Endothelial cell of umbilical vein (primary cell): ENCODE data around the gene GBX2. TPM values are rescaled to one million over a fixed set of nuclear protein-coding genes. Genes with fewer than 3 reads are reported as not detected.

Source experiments
- BruUV-seq: library from RNA; stranded (reverse); fragments of 400-500 nt; replicated peaks from 2 replicates; lab custom pipeline; 2021; lab: Mats Ljungman, UMichigan
- CTCF ChIA-PET: fragments of 300-600, 350-600 bp; sonication (Branson Sonifier 250); formaldehyde crosslinking; loops from one replicate; lab custom pipeline; 2021; ENCODE audit warnings: antibody characterized with exemption, inconsistent platforms; lab: Charles Lee
- POLR2A ChIA-PET: fragments of 300-600, 350-600 bp; sonication (Branson Sonifier 250); formaldehyde crosslinking; loops from one replicate; lab custom pipeline; 2021; ENCODE audit warnings: antibody characterized with exemption, inconsistent platforms; lab: Charles Lee
- DNase-seq: peaks from one replicate; pipeline ENCODE4 v3.0.0-alpha.2; 2011; ENCODE audit warnings: low read depth, low spot score
- FAIRE-seq: peaks from 2 replicates; lab custom pipeline; 2011; peaks lifted over from hg19 to GRCh38; lab: Jason Lieb, UNC
- H2AFZ ChIP-seq: 2 replicates; pipeline ENCODE4 v1.6.0; 2012; ENCODE audit warnings: low read depth, low read length, control low read depth, inconsistent platforms
- H3K27ac ChIP-seq: 2 replicates; pipeline ENCODE4 v1.5.1; 2011; ENCODE audit warnings: low read depth, mild to moderate bottlenecking, control low read depth, low read length, moderate library complexity; ENCODE audit not compliant: insufficient read depth
- H3K27me3 ChIP-seq, 2 experiments: 2 replicates each; pipeline versions ENCODE4 v1.6.0 to v1.6.1; 2011; ENCODE audit warnings: low read length in 2 of 2, mixed read lengths in 1 of 2; ENCODE audit not compliant: control insufficient read depth in 2 of 2, insufficient read depth in 2 of 2
- H3K36me3 ChIP-seq, 2 experiments: 2 replicates in 1 of 2; 3 replicates in 1 of 2; pipeline ENCODE4 v1.5.1; 2011; ENCODE audit warnings: low read length in 2 of 2, mild to moderate bottlenecking in 1 of 2, moderate library complexity in 1 of 2; ENCODE audit not compliant: control insufficient read depth in 2 of 2, insufficient read depth in 2 of 2; ENCODE audit errors: extremely low read depth in 1 of 2
- H3K4me1 ChIP-seq: 3 replicates; pipeline ENCODE4 v1.5.1; 2011; ENCODE audit warnings: mild to moderate bottlenecking, low read length; ENCODE audit not compliant: control insufficient read depth, insufficient read depth; ENCODE audit errors: extremely low read depth
- H3K4me2 ChIP-seq: 2 replicates; pipeline ENCODE4 v1.6.1; 2011; ENCODE audit warnings: low read length, control low read depth, mixed read lengths; ENCODE audit not compliant: insufficient read depth
- H3K4me3 ChIP-seq, 3 experiments: fragments of 200-600 bp in 1 of 3; sonication (generic), shearing (Covaris generic) in 1 of 3; replicated peaks in 1 of 3; 2 replicates each; pipeline ENCODE4 v1.5.1; 2011 to 2016; ENCODE audit warnings: control low read depth in 3 of 3, low read length in 3 of 3, mild to moderate bottlenecking in 2 of 3, inconsistent platforms in 1 of 3, low read depth in 1 of 3, moderate library complexity in 1 of 3; ENCODE audit not compliant: insufficient read depth in 1 of 3
- H3K79me2 ChIP-seq: 2 replicates; pipeline ENCODE4 v1.6.0; 2012; ENCODE audit warnings: low read length, inconsistent platforms; ENCODE audit not compliant: control insufficient read depth, insufficient read depth
- H3K9ac ChIP-seq: replicated peaks from 2 replicates; pipeline ENCODE3; 2011; ENCODE audit warnings: low read length, control low read depth; ENCODE audit not compliant: insufficient read depth; ENCODE audit errors: extremely low read depth
- H3K9me1 ChIP-seq: replicated peaks from 3 replicates; pipeline ENCODE4 v1.6.0; 2011; ENCODE audit warnings: mild to moderate bottlenecking, low read length; ENCODE audit not compliant: control insufficient read depth, insufficient read depth; ENCODE audit errors: extremely low read depth
- H3K9me3 ChIP-seq: replicated peaks from 2 replicates; pipeline ENCODE4 v1.5.1; 2012; ENCODE audit warnings: low read length, inconsistent platforms; ENCODE audit not compliant: control insufficient read depth, insufficient read depth
- H4K20me1 ChIP-seq: replicated peaks from 2 replicates; pipeline ENCODE3; 2011; ENCODE audit warnings: mild to moderate bottlenecking, low read length; ENCODE audit not compliant: control insufficient read depth, insufficient read depth; ENCODE audit errors: extremely low read depth
- CTCF ChIP-seq, 2 donors: IDR thresholded peaks; 1 replicate in 1 of 2; 2 replicates in 1 of 2; pipeline ENCODE4 v1.5.1; 2011; ENCODE audit warnings: low read length in 2 of 2, mild to moderate bottlenecking in 2 of 2, moderate library complexity in 2 of 2, control low read depth in 1 of 2, inconsistent platforms in 1 of 2, low read depth in 1 of 2; ENCODE audit not compliant: insufficient read depth in 1 of 2; ENCODE audit errors: extremely low read depth in 1 of 2
- EZH2 ChIP-seq: IDR thresholded peaks from 2 replicates; pipeline ENCODE4 v1.6.1; 2012; ENCODE audit warnings: borderline replicate concordance, low read depth, mild to moderate bottlenecking, moderate library complexity, low read length, inconsistent platforms; ENCODE audit not compliant: severe bottlenecking
- FOS ChIP-seq: IDR thresholded peaks from 2 replicates; pipeline ENCODE4 v1.6.1; 2011; ENCODE audit warnings: mild to moderate bottlenecking, low read length, moderate library complexity, borderline replicate concordance; ENCODE audit not compliant: insufficient read depth
- GATA2 ChIP-seq: IDR thresholded peaks from 2 replicates; pipeline ENCODE4 v1.7.0; 2011; ENCODE audit warnings: low read depth, mild to moderate bottlenecking, moderate library complexity, mixed read lengths, low read length; ENCODE audit not compliant: insufficient read length, insufficient read depth
- JUN ChIP-seq: IDR thresholded peaks from 2 replicates; pipeline ENCODE4 v1.6.1; 2011; ENCODE audit warnings: borderline replicate concordance, low read depth; ENCODE audit not compliant: insufficient read length, insufficient read depth
- MYC ChIP-seq: IDR thresholded peaks from one replicate; pipeline ENCODE4 v1.6.1; 2011; ENCODE audit warnings: mild to moderate bottlenecking, low read depth, low read length
- POLR2A ChIP-seq: IDR thresholded peaks from 2 replicates; pipeline ENCODE4 v1.6.1; 2012; ENCODE audit warnings: low read depth, mild to moderate bottlenecking, control low read depth, low read length
- POLR2AphosphoS5 ChIP-seq: IDR thresholded peaks from 2 replicates; pipeline ENCODE4 v1.6.1; 2012; ENCODE audit warnings: low read depth, mild to moderate bottlenecking, control low read depth, low read length, moderate library complexity; ENCODE audit not compliant: insufficient read depth
- dilution Hi-C: fragments of 300-500 bp; cut with MboI; formaldehyde crosslinking; loops from one replicate; pipeline ENCODE4 v1.15.0; 2019; ENCODE audit warnings: low sequenced_read_pairs; ENCODE audit not compliant: extremely low pct_ligation_motif_present
- intact Hi-C: fragments of 100-400 bp; cut with micrococcal nuclease; formaldehyde crosslinking; loops from one replicate; pipeline ENCODE4 v1.10.0; 2022
- polyA plus RNA-seq, 4 experiments: library from polyadenylated mRNA; depleted of rRNA in 3 of 4; stranded (reverse) in 3 of 4; unstranded in 1 of 4; fragments of >200 nt; gene quantifications; 2 replicates each; pipeline versions ENCODE4 v1.2.1 to v1.2.3, GENCODE V29; 2011 to 2012; ENCODE audit warnings: missing spikeins in 1 of 4
- total RNA-seq: library from RNA; stranded (reverse); gene quantifications from 2 replicates; pipeline ENCODE4 v1.2.3, GENCODE V29; 2021
- TF ChIP-seq, protein P1 (sequence below): IDR thresholded peaks from 2 replicates; pipeline ENCODE4 v1.6.1; 2011; ENCODE audit not compliant: insufficient read depth, insufficient read length

The GBX2 gene
- total and polyA plus RNA-seq, 2 donors (not counting 3 experiments of a cell fraction or from before 2014, with no cell fraction given) = 3.0 to 3.6 TPM

- ChIA-PET CTCF (interaction anchor here (1.1 kb wide), 1 partner anchor 30 kb away, joined by 4 read pairs; no protein-coding TSS in a partner anchor), POLR2A (no interaction called here)
- DNase-seq (no peak), FAIRE-seq (no peak)
- H3K4me3 ChIP-seq = no peak overlapping the region
- no peaks in the 10 kb centered on the region for H3K27me3 ChIP-seq
- no peaks in the 10 kb centered on the region for H3K9me3 ChIP-seq
- H3K4me2 ChIP-seq = no peak overlapping the region
- intact Hi-C loops = no loop called here
- no peaks in the 10 kb centered on the region for H3K9me1 ChIP-seq
- no peak overlapping the region for H2AFZ ChIP-seq
- dilution Hi-C loops = no loop called here
- H3K36me3 ChIP-seq = no peaks in the 10 kb centered on the region
- H4K20me1 ChIP-seq = no peaks in the 10 kb centered on the region
- TF ChIP-seq EZH2 (no peak), POLR2AphosphoS5 (no peak), JUN (no peak), MYC (no peak), POLR2A (no peak), CTCF (IDR thresholded peaks at IDR 0.05; ENCODE audit: extremely low read depth in 1 of 2, insufficient read depth in 1 of 2, low read depth in 1 of 2, low read length in 2 of 2) (no peak), FOS (no peak), GATA2 (no peak)
- TF ChIP-seq, protein P1, sequence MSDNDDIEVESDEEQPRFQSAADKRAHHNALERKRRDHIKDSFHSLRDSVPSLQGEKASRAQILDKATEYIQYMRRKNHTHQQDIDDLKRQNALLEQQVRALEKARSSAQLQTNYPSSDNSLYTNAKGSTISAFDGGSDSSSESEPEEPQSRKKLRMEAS = no peak
- no peak overlapping the region for H3K27ac ChIP-seq
- no peak overlapping the region for H3K9ac ChIP-seq
- no peaks in the 10 kb centered on the region for H3K4me1 ChIP-seq
- no peaks in the 10 kb centered on the region for H3K79me2 ChIP-seq
- BruUV-seq = no TSS peak
Observed at GRCh38 chr2:236137066-236137465, 31.1 kb downstream of the GBX2 start.
